A172 (cell line): ENCODE measurements around the gene FOXK1. TPM values are rescaled to one million over a fixed set of nuclear protein-coding genes. Genes with fewer than 3 reads are reported as not detected.

ENCODE experiments used
- DNase-seq: peaks from one replicate; pipeline ENCODE4 v3.0.0-alpha.2; 2015; ENCODE audit warnings: low spot score
- total RNA-seq: library from RNA; depleted of rRNA; stranded (reverse); fragments of >200 nt; shearing (Covaris generic); gene quantifications from 2 replicates; pipeline ENCODE4 v1.2.3, GENCODE V29; 2014; rRNA removed

Gene FOXK1
- total RNA-seq, 1 experiment from 2014 or later, result 16.6 TPM

DNA sequence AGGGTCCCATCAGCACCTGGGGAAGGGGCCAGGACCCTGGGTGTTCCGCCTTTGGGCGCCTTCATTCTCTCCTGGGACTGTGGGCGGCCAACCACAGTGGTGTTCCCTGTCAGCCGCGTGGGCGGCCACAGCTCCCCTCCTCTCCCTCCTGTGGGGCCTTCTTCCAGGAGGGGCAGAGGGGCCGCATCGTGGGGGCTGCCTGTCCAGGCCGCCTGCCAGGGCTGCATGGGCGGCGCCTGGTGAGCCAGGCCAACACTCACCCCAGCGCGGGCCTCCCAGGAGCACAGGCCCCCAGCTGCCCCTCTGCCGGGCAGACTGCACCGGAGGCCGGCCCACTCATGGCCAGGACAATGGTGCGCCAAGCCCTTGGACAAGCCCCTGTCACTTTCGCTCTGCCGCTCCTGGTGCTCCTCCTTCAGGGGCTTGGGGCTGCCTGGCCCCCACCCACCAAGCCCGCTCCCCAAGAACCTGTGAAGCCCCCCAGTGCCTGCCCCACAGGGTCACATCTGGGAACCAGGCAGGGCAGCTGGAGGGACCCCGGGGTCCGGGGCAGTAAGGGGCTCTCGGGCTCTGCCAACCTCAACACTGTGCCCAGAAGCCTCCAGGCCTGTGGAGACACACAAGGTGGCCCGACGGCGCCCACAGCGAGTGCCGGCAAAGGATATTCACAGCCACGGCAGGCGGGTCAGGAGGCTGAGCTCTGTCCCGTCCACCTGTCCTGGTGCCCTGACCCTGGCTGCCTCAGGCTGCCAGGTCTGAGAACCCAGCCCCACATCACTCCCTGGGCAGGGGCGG, 136.1 kb downstream of the FOXK1 start:
- DNase-seq, result no peak

- no peak for DNase-seq
Measured at GRCh38 chr7:4819560-4820404, 137.7 kb downstream of the FOXK1 start.

DNA sequence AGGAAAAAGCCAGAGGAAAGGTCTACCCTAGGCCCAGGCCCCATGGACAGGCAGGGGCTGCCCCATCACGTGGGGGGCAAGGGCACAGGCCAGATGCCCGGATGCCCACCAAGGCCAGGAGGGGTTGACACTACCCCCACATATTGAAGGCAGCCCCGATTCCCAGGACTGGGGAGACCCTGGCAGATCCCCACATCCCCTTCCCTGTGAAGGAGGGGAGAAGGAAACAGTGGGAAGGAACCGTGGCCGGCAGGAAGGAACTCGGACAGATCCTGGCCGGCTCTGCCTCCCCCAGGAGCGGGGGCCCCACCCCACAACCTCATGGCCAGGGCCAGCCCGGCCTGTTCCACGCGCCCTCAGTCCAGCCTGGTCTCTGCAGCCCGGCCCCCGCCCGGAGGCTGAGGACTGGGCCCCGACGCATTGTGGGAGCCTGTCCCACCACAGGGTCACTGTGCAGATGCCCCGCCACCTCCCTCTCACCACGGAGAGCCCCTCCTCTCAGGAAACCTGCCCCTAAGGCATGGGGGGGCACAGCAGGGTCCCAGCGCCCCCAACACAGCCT, 138.4 kb downstream of the FOXK1 start:
- DNase-seq, result no peak

Other genes with a start within 250 kb of the FOXK1 start
- 21.2 and 38.4 TPM in 2 replicates for gene AP5Z1, start 93.3 kb downstream of the FOXK1 start, total RNA-seq
- not detected in 2 replicates for gene PAPOLB, start 179.7 kb downstream of the FOXK1 start, total RNA-seq
- gene RADIL, start 201.4 kb downstream of the FOXK1 start, total RNA-seq, result 1.9 and 5.1 TPM in 2 replicates